GM23338 (cell line): ENCODE measurements around the gene RANGAP1. TPM values are rescaled to one million over a fixed set of nuclear protein-coding genes. Genes with fewer than 3 reads are reported as not detected.
A peak's percentile ranks its signal among the peaks of the same experiment; 100 is the strongest.

Source experiments
- ATAC-seq: fragments of 200-7000 bp; cut with Tn5 transposase; 3 replicates; pipeline ENCODE4 v1.9.1; 2020
- DNase-seq: peaks from one replicate; pipeline ENCODE4 v3.0.0-alpha.2; 2015; ENCODE audit warnings: low spot score
- H2AFZ ChIP-seq: fragments of 200-600 bp; sonication (generic); 2 replicates; pipeline ENCODE4 v1.8.0; 2016; ENCODE audit warnings: antibody characterized with exemption, mild to moderate bottlenecking, moderate library complexity
- H3F3A ChIP-seq: fragments of 200-600 bp; sonication (generic); replicated peaks from 2 replicates; pipeline ENCODE4 v1.8.0; 2017; ENCODE audit warnings: antibody characterized with exemption, mixed run types, low read depth
- H3K27ac ChIP-seq: fragments of 200-600 bp; sonication (generic); 2 replicates; pipeline ENCODE4 v1.6.1; 2016; ENCODE audit warnings: low read depth
- H3K27me3 ChIP-seq: fragments of 200-600 bp; sonication (generic); 2 replicates; pipeline ENCODE4 v1.8.0; 2016; ENCODE audit warnings: mild to moderate bottlenecking, mixed run types, moderate library complexity; ENCODE audit not compliant: insufficient read depth
- H3K36me3 ChIP-seq: fragments of 200-600 bp; sonication (generic); 2 replicates; pipeline ENCODE4 v1.8.0; 2016; ENCODE audit warnings: mild to moderate bottlenecking; ENCODE audit not compliant: insufficient read depth
- H3K4me1 ChIP-seq: fragments of 200-600 bp; sonication (generic); 2 replicates; pipeline ENCODE4 v1.8.0; 2016; ENCODE audit warnings: mild to moderate bottlenecking, moderate library complexity; ENCODE audit not compliant: insufficient read depth
- H3K4me2 ChIP-seq: fragments of 200-600 bp; sonication (generic); 2 replicates; pipeline ENCODE4 v1.7.1; 2017; ENCODE audit warnings: mixed run types
- H3K4me3 ChIP-seq: fragments of 200-600 bp; sonication (generic); 2 replicates; pipeline ENCODE4 v1.6.1; 2016; ENCODE audit warnings: mixed run types
- H3K79me2 ChIP-seq: fragments of 200-600 bp; sonication (generic); replicated peaks from 2 replicates; pipeline ENCODE4 v1.8.0; 2017; ENCODE audit warnings: mild to moderate bottlenecking; ENCODE audit not compliant: insufficient read depth
- H3K9me2 ChIP-seq: fragments of 200-600 bp; sonication (generic); 2 replicates; pipeline ENCODE4 v1.8.0; 2017; ENCODE audit not compliant: insufficient read depth
- H4K20me1 ChIP-seq: fragments of 200-600 bp; sonication (generic); replicated peaks from 2 replicates; pipeline ENCODE4 v1.8.0; 2017; ENCODE audit warnings: mild to moderate bottlenecking; ENCODE audit not compliant: insufficient read depth
- H3K27ac Mint-ChIP-seq: 2 replicates; pipeline ENCODE4 v1.8.0; 2020; ENCODE audit warnings: inconsistent platforms, mild to moderate bottlenecking, moderate library complexity, mixed read lengths
- H3K27me3 Mint-ChIP-seq: 3 replicates; pipeline ENCODE4 v1.8.0; 2022; ENCODE audit warnings: low read depth, mild to moderate bottlenecking, moderate library complexity, mixed read lengths, inconsistent platforms; ENCODE audit not compliant: insufficient read depth, poor library complexity
- H3K36me3 Mint-ChIP-seq: 3 replicates; pipeline ENCODE4 v1.8.0; 2021; ENCODE audit warnings: low read depth, mild to moderate bottlenecking, inconsistent platforms, moderate library complexity, mixed read lengths
- H3K4me1 Mint-ChIP-seq: 3 replicates; pipeline ENCODE4 v1.8.0; 2020; ENCODE audit warnings: mild to moderate bottlenecking, inconsistent platforms, mixed read lengths
- H3K4me3 Mint-ChIP-seq: 3 replicates; pipeline ENCODE4 v1.8.0; 2021; ENCODE audit warnings: moderate library complexity, mild to moderate bottlenecking, inconsistent platforms, mixed read lengths
- H3K9me3 Mint-ChIP-seq: 3 replicates; pipeline ENCODE4 v1.8.0; 2020; ENCODE audit warnings: moderate library complexity, mild to moderate bottlenecking, inconsistent platforms, mixed read lengths
- CREB1 ChIP-seq: fragments of 250-450 bp; sonication (Bioruptor Pico); IDR thresholded peaks from 2 replicates; pipeline ENCODE4 v1.5.0; 2020; ENCODE audit warnings: low read depth, mild to moderate bottlenecking, moderate library complexity
- CTCF ChIP-seq, 2 experiments: fragments of 200-600 bp in 1 of 2; sonication (generic) in 1 of 2; conservative IDR thresholded peaks; 2 replicates each; pipeline versions ENCODE4 v1.5.1 to v1.6.1; 2016 to 2017; ENCODE audit warnings: antibody characterized with exemption in 2 of 2, low read depth in 2 of 2, mild to moderate bottlenecking in 2 of 2, moderate library complexity in 1 of 2
- ETS1 ChIP-seq: IDR thresholded peaks from 2 replicates; pipeline ENCODE4 v1.6.1; 2016; ENCODE audit warnings: antibody characterized with exemption
- EZH2 ChIP-seq: fragments of 200-600 bp; sonication (generic); IDR thresholded peaks from one replicate; pipeline ENCODE4 v1.8.0; 2017; ENCODE audit warnings: antibody characterized with exemption, mild to moderate bottlenecking, low read depth; ENCODE audit not compliant: unreplicated experiment
- EZH2phosphoT487 ChIP-seq: fragments of 200-600 bp; sonication (generic); IDR thresholded peaks from one replicate; pipeline ENCODE4 v1.8.1; 2018; ENCODE audit warnings: antibody characterized with exemption; ENCODE audit not compliant: unreplicated experiment
- JUNB ChIP-seq: IDR thresholded peaks from one replicate; pipeline ENCODE4 v1.6.1; 2016; ENCODE audit warnings: antibody characterized with exemption; ENCODE audit not compliant: unreplicated experiment
- NANOG ChIP-seq: IDR thresholded peaks from 2 replicates; pipeline ENCODE4 v1.6.1; 2016; ENCODE audit warnings: antibody characterized with exemption, borderline replicate concordance
- REST ChIP-seq: IDR thresholded peaks from one replicate; pipeline ENCODE4 v1.6.1; 2018; ENCODE audit warnings: antibody characterized with exemption; ENCODE audit not compliant: unreplicated experiment
- ZNF114 ChIP-seq: fragments of 250-450 bp; sonication (Bioruptor Pico); IDR thresholded peaks from 2 replicates; pipeline ENCODE4 v1.5.0; 2020; ENCODE audit warnings: mild to moderate bottlenecking, moderate library complexity
- polyA plus RNA-seq: library from polyadenylated mRNA; unstranded; fragments of >200 nt; fragmentation: Nextera tagmentation; extraction: Ambion mirVana; gene quantifications from 2 replicates; pipeline ENCODE4 v1.2.1, GENCODE V29; 2016
- total RNA-seq: library from RNA; depleted of rRNA; stranded (reverse); fragments of >200 nt; shearing (Covaris generic); gene quantifications from 2 replicates; pipeline ENCODE4 v1.2.3, GENCODE V29; 2014

RANGAP1 gene
- total and polyA plus RNA-seq, 2 experiments from 2014 or later, result 54.7 to 141 TPM

- peaks cover 10% of the 10 kb centered on the region for H4K20me1 ChIP-seq
- H3K4me2 ChIP-seq, result no peak overlapping the region
- H3K4me3 ChIP-seq, result no peak overlapping the region
- ATAC-seq (no peak), DNase-seq (no peak)
- H3F3A ChIP-seq, result peaks cover 20% of the 10 kb centered on the region; the same call in 1 of the 2 replicates
- no peaks in the 10 kb centered on the region for H3K79me2 ChIP-seq
- H3K36me3 ChIP-seq, result peaks cover 49% of the 10 kb centered on the region
- no peak overlapping the region for H2AFZ ChIP-seq
- no peaks in the 10 kb centered on the region for H3K9me2 ChIP-seq
- no peaks in the 10 kb centered on the region for H3K27me3 ChIP-seq
- no peaks in the 10 kb centered on the region for H3K4me1 ChIP-seq
- TF ChIP-seq EZH2 (no peak), CREB1 (CRISPR knock-in tag) (no peak), ZNF114 (CRISPR knock-in tag) (no peak), JUNB (no peak), CTCF (conservative IDR thresholded peaks at IDR 0.05; ENCODE audit: low read depth in 2 of 2) (no peak), EZH2phosphoT487 (no peak), ETS1 (no peak)
- Mint-ChIP-seq H3K27me3 (peaks cover 5% of the 10 kb centered on the region), H3K27ac (no peak overlapping the region), H3K4me3 (no peak overlapping the region), H3K9me3 (no peaks in the 10 kb centered on the region), H3K4me1 (peaks cover 8% of the 10 kb centered on the region), H3K36me3 (peaks cover 86% of the 10 kb centered on the region)
- H3K27ac ChIP-seq, result no peak overlapping the region
Observed at GRCh38 chr22:41252365-41252764, 33.6 kb downstream of the RANGAP1 start.

- Mint-ChIP-seq H3K27ac (no peak overlapping the region), H3K9me3 (no peaks in the 10 kb centered on the region), H3K36me3 (peaks cover 82% of the 10 kb centered on the region), H3K27me3 (peaks cover 2% of the 10 kb centered on the region), H3K4me1 (no peaks in the 10 kb centered on the region), H3K4me3 (no peak overlapping the region)
- Histone ChIP-seq H3K4me3 (no peak overlapping the region), H3K9me2 (no peaks in the 10 kb centered on the region), H4K20me1 (peaks cover 5% of the 10 kb centered on the region), H3K36me3 (peaks cover 52% of the 10 kb centered on the region), H3F3A (peaks cover 23% of the 10 kb centered on the region), H2AFZ (no peak overlapping the region), H3K27me3 (no peaks in the 10 kb centered on the region), H3K79me2 (no peaks in the 10 kb centered on the region), H3K27ac (0 out of 2 replicates have a peak overlapping the region, but pooled peaks have one; percentile 69), H3K4me1 (no peaks in the 10 kb centered on the region), H3K4me2 (no peak overlapping the region)
- ATAC-seq, result no peak
- TF ChIP-seq CREB1 (CRISPR knock-in tag), result no peak
- no peak for TF ChIP-seq ETS1
- no peak for TF ChIP-seq NANOG
- no peak for TF ChIP-seq EZH2
- no peak for TF ChIP-seq REST
- no peak for TF ChIP-seq JUNB
- no peak for TF ChIP-seq ZNF114 (CRISPR knock-in tag)
- TF ChIP-seq EZH2phosphoT487, result no peak
- no peak for DNase-seq
Observed at GRCh38 chr22:41250127-41250526, 35.9 kb downstream of the RANGAP1 start.
